VCaP (cell line): ENCODE measurements around the gene USP12.
A peak's percentile ranks its signal among the peaks of the same experiment; 100 is the strongest.

ENCODE experiments used
- H3K27ac ChIP-seq: fragments of 450-650 bp; 2 replicates; pipeline ENCODE4 v1.5.1; 2017
- CTCF ChIP-seq: fragments of 450-650 bp; conservative IDR thresholded peaks from 2 replicates; pipeline ENCODE4 v1.5.1; 2017; ENCODE audit warnings: mild to moderate bottlenecking, moderate library complexity

USP12 gene

GRCh38 chr13:27182054-27182453 lies 10.4 kb upstream of the USP12 start:
- no peak overlapping the region for H3K27ac ChIP-seq
- TF ChIP-seq CTCF: no peak

- peak; percentile 40 for TF ChIP-seq CTCF
These were observed 6.2 kb upstream of the USP12 start for GRCh38 chr13:27177852-27178251.

GRCh38 chr13:27176470-27177410 lies 5.1 kb upstream of the USP12 start:
- H3K27ac ChIP-seq: no peak overlapping the region
- TF ChIP-seq CTCF: no peak

More at GRCh38 chr13:27177852-27178251, 6.2 kb upstream of the USP12 start:
- H3K27ac ChIP-seq: peak overlapping the region; percentile 8

GRCh38 chr13:27174766-27175455 lies 3.3 kb upstream of the USP12 start:
- no peak for TF ChIP-seq CTCF

GRCh38 chr13:27172495-27172842 lies 858 bp upstream of the USP12 start:
- no peak for TF ChIP-seq CTCF
- peak overlapping the region; percentile 84 for H3K27ac ChIP-seq

More at GRCh38 chr13:27174766-27175455, 3.3 kb upstream of the USP12 start:
- no peak overlapping the region for H3K27ac ChIP-seq

- no peak for TF ChIP-seq CTCF
- H3K27ac ChIP-seq: peak overlapping the region; percentile 84
These were observed 350 bp upstream of the USP12 start for GRCh38 chr13:27171827-27172494.
